ENCODE measurements around the gene ZMIZ1. TPM values are rescaled to one million over a fixed set of nuclear protein-coding genes. Genes with fewer than 3 reads are reported as not detected.

ZMIZ1 gene
- total RNA-seq, 1 donor from 2014 or later, result 93.9 TPM

DNA sequence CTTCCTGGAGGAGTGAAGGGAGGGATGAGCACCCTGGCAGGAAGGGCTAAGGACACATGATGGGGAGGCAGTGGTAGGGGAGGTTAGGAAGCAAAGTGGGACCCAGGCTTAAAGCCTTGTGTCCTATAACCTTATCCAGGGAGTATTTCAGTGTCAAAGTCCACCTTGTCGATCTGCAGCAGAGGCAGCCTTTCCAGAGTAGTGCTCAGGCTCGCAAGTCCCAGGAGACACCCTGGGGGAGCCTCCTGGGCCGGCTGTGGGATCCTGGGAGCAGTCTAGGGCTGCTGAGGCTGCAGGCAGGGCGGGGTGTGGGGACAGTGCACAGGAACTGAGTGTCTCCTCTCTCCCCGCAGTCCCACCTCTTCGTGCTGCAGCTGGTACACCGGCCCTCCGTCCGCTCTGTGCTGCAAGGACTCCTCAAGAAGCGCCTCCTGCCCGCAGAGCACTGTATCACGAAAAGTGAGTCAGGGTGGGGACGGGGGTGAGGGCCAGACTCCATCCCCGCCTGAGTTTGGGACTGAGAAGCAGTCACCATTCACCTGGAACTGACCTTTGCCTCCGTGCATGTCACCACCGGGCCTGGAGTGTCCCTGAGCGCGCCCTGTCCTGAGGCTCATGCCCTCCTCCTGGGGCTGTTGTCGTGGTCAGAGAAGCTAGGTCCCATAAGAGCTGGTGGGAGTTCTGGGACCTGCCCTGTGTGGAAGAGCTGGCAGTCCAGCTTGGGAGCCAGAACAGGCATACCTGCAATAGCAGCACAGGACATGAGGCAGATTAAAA lies 233.2 kb downstream of the ZMIZ1 start:
- ChIA-PET POLR2A (interaction anchor here (0.6 to 0.8 kb wide), 2 partner anchors 15 to 44 kb away, joined by 3 to 8 read pairs; no protein-coding TSS in a partner anchor), CTCF (no interaction called here)
- ATAC-seq (ENCODE audit: low read depth) (no peak), DNase-seq (no peak)
- H3K27ac Mint-ChIP-seq, result no peak overlapping the region
- TF ChIP-seq, protein P1, sequence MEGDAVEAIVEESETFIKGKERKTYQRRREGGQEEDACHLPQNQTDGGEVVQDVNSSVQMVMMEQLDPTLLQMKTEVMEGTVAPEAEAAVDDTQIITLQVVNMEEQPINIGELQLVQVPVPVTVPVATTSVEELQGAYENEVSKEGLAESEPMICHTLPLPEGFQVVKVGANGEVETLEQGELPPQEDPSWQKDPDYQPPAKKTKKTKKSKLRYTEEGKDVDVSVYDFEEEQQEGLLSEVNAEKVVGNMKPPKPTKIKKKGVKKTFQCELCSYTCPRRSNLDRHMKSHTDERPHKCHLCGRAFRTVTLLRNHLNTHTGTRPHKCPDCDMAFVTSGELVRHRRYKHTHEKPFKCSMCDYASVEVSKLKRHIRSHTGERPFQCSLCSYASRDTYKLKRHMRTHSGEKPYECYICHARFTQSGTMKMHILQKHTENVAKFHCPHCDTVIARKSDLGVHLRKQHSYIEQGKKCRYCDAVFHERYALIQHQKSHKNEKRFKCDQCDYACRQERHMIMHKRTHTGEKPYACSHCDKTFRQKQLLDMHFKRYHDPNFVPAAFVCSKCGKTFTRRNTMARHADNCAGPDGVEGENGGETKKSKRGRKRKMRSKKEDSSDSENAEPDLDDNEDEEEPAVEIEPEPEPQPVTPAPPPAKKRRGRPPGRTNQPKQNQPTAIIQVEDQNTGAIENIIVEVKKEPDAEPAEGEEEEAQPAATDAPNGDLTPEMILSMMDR (IDR thresholded peaks at IDR 0.05), result no peak
- intact Hi-C loops (cut with micrococcal nuclease), result no loop called here
- H3K4me1 Mint-ChIP-seq, result peaks cover 4% of the 10 kb centered on the region
- no peaks in the 10 kb centered on the region for H3K9me3 Mint-ChIP-seq
- H3K36me3 Mint-ChIP-seq (ENCODE audit: low read depth), result peaks cover 87% of the 10 kb centered on the region
- H3K27me3 Mint-ChIP-seq, result no peaks in the 10 kb centered on the region
- no peak overlapping the region for H3K4me3 Mint-ChIP-seq

DNA sequence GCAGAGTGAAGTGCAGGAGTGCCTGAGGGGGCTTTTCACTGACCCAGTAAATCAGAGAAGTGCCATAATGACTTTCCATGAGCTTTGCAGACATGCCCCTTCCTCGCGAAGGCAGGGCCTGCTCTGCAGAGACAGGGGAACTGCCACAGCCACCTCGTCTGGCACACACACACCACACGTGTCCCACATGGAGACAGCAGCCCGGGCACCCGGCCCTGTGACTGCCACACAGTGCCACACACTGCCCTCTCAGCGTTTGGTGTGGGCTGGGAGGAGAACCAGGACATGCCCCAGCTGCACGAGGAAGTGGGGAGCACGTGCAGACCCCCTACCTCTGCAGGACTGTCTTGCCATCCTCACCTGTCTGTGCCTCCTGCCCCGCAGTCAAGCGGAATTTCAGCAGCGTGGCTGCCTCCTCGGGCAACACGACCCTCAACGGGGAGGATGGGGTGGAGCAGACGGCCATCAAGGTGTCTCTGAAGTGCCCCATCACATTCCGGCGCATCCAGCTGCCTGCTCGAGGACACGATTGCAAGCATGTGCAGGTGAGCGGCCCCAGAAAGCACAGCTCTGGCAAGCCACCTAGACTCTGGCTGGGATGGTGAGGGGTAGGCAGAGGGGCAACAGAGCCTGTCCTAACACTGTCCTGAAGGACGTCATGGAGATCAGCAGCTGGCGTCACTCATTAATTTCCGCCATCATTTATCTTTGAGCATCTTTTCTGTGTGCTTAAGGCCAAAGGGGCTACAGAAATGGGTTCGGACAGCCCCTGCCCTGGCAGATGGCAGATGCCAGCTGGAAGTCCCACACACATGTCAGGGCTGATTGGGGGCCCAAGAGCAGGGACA lies 235.1 kb downstream of the ZMIZ1 start:
- no peak overlapping the region for H3K4me3 Mint-ChIP-seq
- intact Hi-C loops (cut with micrococcal nuclease), result no loop called here
- ATAC-seq (ENCODE audit: low read depth), result no peak
- TF ChIP-seq, protein P1 (IDR thresholded peaks at IDR 0.05), result no peak
- H3K9me3 Mint-ChIP-seq, result no peaks in the 10 kb centered on the region
- DNase-seq, result no peak
- POLR2A ChIA-PET, result no interaction called here
- CTCF ChIA-PET, result no interaction called here
- H3K4me1 Mint-ChIP-seq, result no peaks in the 10 kb centered on the region
- no peak overlapping the region for H3K27ac Mint-ChIP-seq
- H3K27me3 Mint-ChIP-seq, result no peaks in the 10 kb centered on the region
- peaks cover 86% of the 10 kb centered on the region for H3K36me3 Mint-ChIP-seq (ENCODE audit: low read depth)

DNA sequence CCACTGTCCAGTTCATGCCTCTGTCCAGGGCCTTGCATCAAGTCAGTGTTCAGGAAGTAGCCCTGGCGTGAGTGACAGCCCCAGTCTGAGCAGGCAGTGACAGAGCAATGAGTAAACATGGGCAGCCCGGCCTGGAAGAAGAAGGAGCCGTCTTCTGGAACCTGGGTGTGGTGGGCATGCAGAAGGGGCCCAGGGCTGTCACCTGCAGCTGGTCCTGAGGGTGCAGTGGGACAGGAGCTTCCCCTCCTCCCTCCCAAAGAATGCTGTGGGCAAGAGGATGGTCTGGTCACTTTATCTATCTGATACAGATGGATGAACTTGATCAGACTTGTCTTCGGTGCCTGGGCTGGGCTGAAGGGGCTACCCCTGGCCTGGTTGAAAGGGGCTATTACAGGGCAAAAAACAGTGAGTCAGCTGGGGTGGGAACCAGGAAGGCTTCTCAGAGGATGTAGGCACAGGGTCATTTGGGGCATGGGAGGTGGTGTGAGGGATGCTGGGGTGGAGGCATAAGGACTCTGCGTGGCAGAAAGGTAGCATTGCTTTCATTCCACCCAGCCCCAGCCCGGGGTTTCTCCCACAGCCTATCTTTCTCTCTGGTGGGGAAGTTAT lies 235.8 kb downstream of the ZMIZ1 start:
- peaks cover 86% of the 10 kb centered on the region for H3K36me3 Mint-ChIP-seq (ENCODE audit: low read depth)
- ChIA-PET CTCF (no interaction called here), POLR2A (interaction anchor here (1.4 kb wide), 1 partner anchor 17 kb away, joined by 4 read pairs; no protein-coding TSS in a partner anchor)
- DNase-seq, result no peak
- no peaks in the 10 kb centered on the region for H3K9me3 Mint-ChIP-seq
- TF ChIP-seq, protein P1 (IDR thresholded peaks at IDR 0.05), result no peak
- no peaks in the 10 kb centered on the region for H3K4me1 Mint-ChIP-seq
- H3K27me3 Mint-ChIP-seq, result no peaks in the 10 kb centered on the region
- intact Hi-C loops (cut with micrococcal nuclease), result no loop called here
- no peak for ATAC-seq (ENCODE audit: low read depth)
- no peak overlapping the region for H3K27ac Mint-ChIP-seq
- H3K4me3 Mint-ChIP-seq, result no peak overlapping the region

DNA sequence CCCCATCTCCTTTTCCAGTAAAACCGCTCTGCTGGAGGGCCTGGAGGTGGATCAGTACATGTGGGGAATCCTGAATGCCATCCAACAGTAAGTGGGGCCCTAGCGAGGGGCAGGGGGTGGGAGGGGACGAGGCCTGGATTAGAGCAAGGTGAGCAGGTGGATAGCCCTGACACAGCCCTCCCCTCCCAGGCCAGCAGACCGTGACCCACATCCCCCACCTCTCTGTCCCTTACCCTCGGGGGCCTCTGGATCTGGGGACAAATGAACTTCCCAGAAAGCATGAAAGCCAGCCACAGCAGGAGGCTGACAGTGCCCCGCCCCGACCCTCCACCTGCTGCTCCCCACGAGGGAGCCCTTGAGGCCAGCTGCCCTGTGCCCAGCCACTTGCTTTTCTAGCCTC lies 236.7 kb downstream of the ZMIZ1 start:
- no peaks in the 10 kb centered on the region for H3K27me3 Mint-ChIP-seq
- intact Hi-C loops (cut with micrococcal nuclease), result no loop called here
- peaks cover 85% of the 10 kb centered on the region for H3K36me3 Mint-ChIP-seq (ENCODE audit: low read depth)
- ATAC-seq (ENCODE audit: low read depth) (no peak), DNase-seq (no peak)
- no peaks in the 10 kb centered on the region for H3K4me1 Mint-ChIP-seq
- H3K27ac Mint-ChIP-seq, result no peak overlapping the region
- no peak overlapping the region for H3K4me3 Mint-ChIP-seq
- ChIA-PET CTCF (no interaction called here), POLR2A (interaction anchor here (1.4 kb wide), 1 partner anchor 18 kb away, joined by 4 read pairs; no protein-coding TSS in a partner anchor)
- TF ChIP-seq, protein P1 (IDR thresholded peaks at IDR 0.05), result no peak
- no peaks in the 10 kb centered on the region for H3K9me3 Mint-ChIP-seq

GRCh38 chr10:79305988-79306387 lies 237.2 kb downstream of the ZMIZ1 start:
- Mint-ChIP-seq H3K9me3 (no peaks in the 10 kb centered on the region), H3K4me3 (no peak overlapping the region), H3K27me3 (no peaks in the 10 kb centered on the region), H3K4me1 (no peaks in the 10 kb centered on the region), H3K36me3 (ENCODE audit: low read depth) (peaks cover 83% of the 10 kb centered on the region), H3K27ac (no peak overlapping the region)
- ATAC-seq (ENCODE audit: low read depth) (no peak), DNase-seq (no peak)
- CTCF ChIA-PET, result no interaction called here
- POLR2A ChIA-PET, result interaction anchor here (0.8 kb wide), 2 partner anchors 8 to 17 kb away, joined by 3 read pairs; no protein-coding TSS in a partner anchor
- TF ChIP-seq, protein P1 (IDR thresholded peaks at IDR 0.05), result no peak
- intact Hi-C loops (cut with micrococcal nuclease), result no loop called here
